HG03432 (cell line): ENCODE data around the gene ZBTB7C.
"Not testable (repeated sequence)": the region's sequence is repeated elsewhere in the genome, so short reads cannot be mapped to it uniquely, and the experiment has no call there.

Experiments used
- ATAC-seq: cut with Tn5 transposase; IDR thresholded peaks from one replicate; pipeline ENCODE4 v1.9.1; 2021; ENCODE audit warnings: mild to moderate bottlenecking, moderate library complexity; ENCODE audit not compliant: unreplicated experiment

The ZBTB7C gene

GRCh38 chr18:48303883-48304282 is 105.3 kb downstream of the ZBTB7C start:
- ATAC-seq, result no peak

- ATAC-seq, result no peak
Measured at GRCh38 chr18:48302736-48303135, 106.4 kb downstream of the ZBTB7C start.

GRCh38 chr18:48300463-48300961 is 108.7 kb downstream of the ZBTB7C start:
- no peak for ATAC-seq

GRCh38 chr18:48297139-48297538 is 112.0 kb downstream of the ZBTB7C start:
- ATAC-seq, result no peak

GRCh38 chr18:48296581-48296980 is 112.6 kb downstream of the ZBTB7C start:
- no peak for ATAC-seq

GRCh38 chr18:48295586-48296311 is 113.4 kb downstream of the ZBTB7C start:
- ATAC-seq, result no peak

- no peak for ATAC-seq
Measured at GRCh38 chr18:48294899-48295585, 114.1 kb downstream of the ZBTB7C start.

- ATAC-seq, result no peak
Measured at GRCh38 chr18:48293954-48294898, 115.0 kb downstream of the ZBTB7C start.

- no peak for ATAC-seq
Measured at GRCh38 chr18:48292782-48293424, 116.3 kb downstream of the ZBTB7C start.

GRCh38 chr18:48292229-48292628 is 117.0 kb downstream of the ZBTB7C start:
- ATAC-seq, result no peak

- no peak for ATAC-seq
Measured at GRCh38 chr18:48290162-48290926, 118.8 kb downstream of the ZBTB7C start.

GRCh38 chr18:48284743-48285142 is 124.4 kb downstream of the ZBTB7C start:
- ATAC-seq, result no peak

- not testable (repeated sequence) for ATAC-seq
Measured at GRCh38 chr18:48284011-48284410, 125.2 kb downstream of the ZBTB7C start.

- not testable (repeated sequence) for ATAC-seq
Measured at GRCh38 chr18:48281460-48281859, 127.7 kb downstream of the ZBTB7C start.

- ATAC-seq, result no peak
Measured at GRCh38 chr18:48279312-48279711, 129.9 kb downstream of the ZBTB7C start.

GRCh38 chr18:48278081-48278480 is 131.1 kb downstream of the ZBTB7C start:
- no peak for ATAC-seq

- ATAC-seq, result no peak
Measured at GRCh38 chr18:48274301-48274700, 134.9 kb downstream of the ZBTB7C start.

- no peak for ATAC-seq
Measured at GRCh38 chr18:48270929-48271328, 138.3 kb downstream of the ZBTB7C start.

- ATAC-seq, result no peak
Measured at GRCh38 chr18:48265328-48265727, 143.9 kb downstream of the ZBTB7C start.
